HG02759 (cell line): ENCODE measurements around the gene CCDC141.
A peak's percentile ranks its signal among the peaks of the same experiment; 100 is the strongest.

ENCODE experiments used
- ATAC-seq: cut with Tn5 transposase; IDR thresholded peaks from one replicate; pipeline ENCODE4 v1.9.1; 2021; ENCODE audit warnings: mild to moderate bottlenecking, moderate library complexity; ENCODE audit not compliant: unreplicated experiment

The CCDC141 gene

GRCh38 chr2:178914259-178914849 lies 135.6 kb downstream of the CCDC141 start:
- ATAC-seq = peak; percentile 94

GRCh38 chr2:178913049-178913441 lies 136.9 kb downstream of the CCDC141 start:
- ATAC-seq = no peak

GRCh38 chr2:178912416-178913048 lies 137.4 kb downstream of the CCDC141 start:
- no peak for ATAC-seq

- no peak for ATAC-seq
Measured at GRCh38 chr2:178911039-178911438, 138.9 kb downstream of the CCDC141 start.

- ATAC-seq = no peak
Measured at GRCh38 chr2:178910005-178910404, 139.9 kb downstream of the CCDC141 start.

GRCh38 chr2:178909507-178909906 lies 140.4 kb downstream of the CCDC141 start:
- no peak for ATAC-seq

- ATAC-seq = no peak
Measured at GRCh38 chr2:178908810-178909209, 141.1 kb downstream of the CCDC141 start.

GRCh38 chr2:178905261-178905660 lies 144.7 kb downstream of the CCDC141 start:
- no peak for ATAC-seq

GRCh38 chr2:178899656-178900055 lies 150.3 kb downstream of the CCDC141 start:
- ATAC-seq = no peak

GRCh38 chr2:178895872-178896271 lies 154.1 kb downstream of the CCDC141 start:
- no peak for ATAC-seq

- ATAC-seq = no peak
Measured at GRCh38 chr2:178895171-178895570, 154.8 kb downstream of the CCDC141 start.

GRCh38 chr2:178892751-178893625 lies 156.9 kb downstream of the CCDC141 start:
- no peak for ATAC-seq

- no peak for ATAC-seq
Measured at GRCh38 chr2:178891959-178892485, 157.9 kb downstream of the CCDC141 start.

- ATAC-seq = peak; percentile 88
Measured at GRCh38 chr2:178891265-178891958, 158.5 kb downstream of the CCDC141 start.

- no peak for ATAC-seq
Measured at GRCh38 chr2:178886006-178886405, 163.9 kb downstream of the CCDC141 start.

GRCh38 chr2:178884440-178884839 lies 165.5 kb downstream of the CCDC141 start:
- no peak for ATAC-seq

GRCh38 chr2:178882666-178883440 lies 167.1 kb downstream of the CCDC141 start:
- no peak for ATAC-seq

- ATAC-seq = no peak
Measured at GRCh38 chr2:178881075-178881474, 168.9 kb downstream of the CCDC141 start.

GRCh38 chr2:178880257-178880656 lies 169.7 kb downstream of the CCDC141 start:
- no peak for ATAC-seq

- no peak for ATAC-seq
Measured at GRCh38 chr2:178877874-178878273, 172.1 kb downstream of the CCDC141 start.
